ENCODE measurements around the gene MAN2A2.

MAN2A2 gene

DNA sequence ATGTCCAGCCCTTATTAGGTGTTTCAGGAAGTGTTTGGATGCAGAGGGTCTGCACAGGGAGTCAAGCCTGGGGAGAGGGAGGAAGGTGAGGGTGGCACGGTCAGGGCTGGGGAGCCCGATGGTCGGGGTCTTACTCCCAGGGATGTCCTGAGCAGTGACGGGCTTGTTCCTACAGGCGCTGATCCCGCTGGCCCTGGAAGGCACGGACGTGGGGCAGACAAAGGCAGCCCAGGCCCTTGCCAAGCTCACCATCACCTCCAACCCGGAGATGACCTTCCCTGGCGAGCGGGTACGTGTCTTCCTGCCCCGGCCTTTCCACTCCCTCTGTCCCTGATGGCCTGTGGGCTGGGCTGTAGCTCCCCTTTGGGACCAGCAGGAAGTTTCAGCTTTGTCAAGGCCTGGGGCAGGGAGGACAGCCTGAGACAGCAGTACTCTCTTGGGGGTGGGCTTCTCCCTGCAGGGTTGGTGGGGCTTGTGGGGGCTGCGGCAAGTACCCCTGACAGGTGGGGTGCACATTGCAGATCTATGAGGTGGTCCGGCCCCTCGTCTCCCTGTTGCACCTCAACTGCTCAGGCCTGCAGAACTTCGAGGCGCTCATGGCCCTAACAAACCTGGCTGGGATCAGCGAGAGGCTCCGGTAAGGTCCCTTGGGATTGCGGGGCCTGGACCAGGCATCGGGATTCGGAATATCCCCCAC is 47.0 kb downstream of the MAN2A2 start:
- DNase-seq (ENCODE audit: insufficient read length, low spot score) (no peak), FAIRE-seq (no peak)
- TF ChIP-seq, protein P1, sequence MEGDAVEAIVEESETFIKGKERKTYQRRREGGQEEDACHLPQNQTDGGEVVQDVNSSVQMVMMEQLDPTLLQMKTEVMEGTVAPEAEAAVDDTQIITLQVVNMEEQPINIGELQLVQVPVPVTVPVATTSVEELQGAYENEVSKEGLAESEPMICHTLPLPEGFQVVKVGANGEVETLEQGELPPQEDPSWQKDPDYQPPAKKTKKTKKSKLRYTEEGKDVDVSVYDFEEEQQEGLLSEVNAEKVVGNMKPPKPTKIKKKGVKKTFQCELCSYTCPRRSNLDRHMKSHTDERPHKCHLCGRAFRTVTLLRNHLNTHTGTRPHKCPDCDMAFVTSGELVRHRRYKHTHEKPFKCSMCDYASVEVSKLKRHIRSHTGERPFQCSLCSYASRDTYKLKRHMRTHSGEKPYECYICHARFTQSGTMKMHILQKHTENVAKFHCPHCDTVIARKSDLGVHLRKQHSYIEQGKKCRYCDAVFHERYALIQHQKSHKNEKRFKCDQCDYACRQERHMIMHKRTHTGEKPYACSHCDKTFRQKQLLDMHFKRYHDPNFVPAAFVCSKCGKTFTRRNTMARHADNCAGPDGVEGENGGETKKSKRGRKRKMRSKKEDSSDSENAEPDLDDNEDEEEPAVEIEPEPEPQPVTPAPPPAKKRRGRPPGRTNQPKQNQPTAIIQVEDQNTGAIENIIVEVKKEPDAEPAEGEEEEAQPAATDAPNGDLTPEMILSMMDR (IDR thresholded peaks at IDR 0.05; ENCODE audit: insufficient read depth, missing control alignments): no peak

DNA sequence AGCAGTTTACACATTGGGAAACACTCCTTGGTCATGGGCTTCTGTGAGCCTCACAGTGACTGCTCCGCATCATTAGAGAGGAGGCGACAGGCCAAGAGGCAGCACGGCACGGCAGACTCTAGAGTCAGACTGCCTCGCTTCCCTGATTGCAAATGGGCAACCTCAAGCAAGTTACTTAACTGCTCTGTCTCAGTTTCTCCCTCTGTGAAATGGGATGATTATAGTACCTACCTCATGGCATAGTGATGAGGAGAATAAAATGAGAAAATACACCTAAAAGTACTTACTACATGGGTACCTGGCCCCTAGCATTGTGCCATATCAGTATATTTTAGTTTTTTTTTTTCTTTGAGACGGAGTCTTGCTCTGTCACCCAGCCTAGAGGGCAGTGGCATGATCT is 47.6 kb downstream of the MAN2A2 start:
- DNase-seq (ENCODE audit: insufficient read length, low spot score) (no peak), FAIRE-seq (no peak)
- TF ChIP-seq, protein P1 (IDR thresholded peaks at IDR 0.05; ENCODE audit: insufficient read depth, missing control alignments): no peak

DNA sequence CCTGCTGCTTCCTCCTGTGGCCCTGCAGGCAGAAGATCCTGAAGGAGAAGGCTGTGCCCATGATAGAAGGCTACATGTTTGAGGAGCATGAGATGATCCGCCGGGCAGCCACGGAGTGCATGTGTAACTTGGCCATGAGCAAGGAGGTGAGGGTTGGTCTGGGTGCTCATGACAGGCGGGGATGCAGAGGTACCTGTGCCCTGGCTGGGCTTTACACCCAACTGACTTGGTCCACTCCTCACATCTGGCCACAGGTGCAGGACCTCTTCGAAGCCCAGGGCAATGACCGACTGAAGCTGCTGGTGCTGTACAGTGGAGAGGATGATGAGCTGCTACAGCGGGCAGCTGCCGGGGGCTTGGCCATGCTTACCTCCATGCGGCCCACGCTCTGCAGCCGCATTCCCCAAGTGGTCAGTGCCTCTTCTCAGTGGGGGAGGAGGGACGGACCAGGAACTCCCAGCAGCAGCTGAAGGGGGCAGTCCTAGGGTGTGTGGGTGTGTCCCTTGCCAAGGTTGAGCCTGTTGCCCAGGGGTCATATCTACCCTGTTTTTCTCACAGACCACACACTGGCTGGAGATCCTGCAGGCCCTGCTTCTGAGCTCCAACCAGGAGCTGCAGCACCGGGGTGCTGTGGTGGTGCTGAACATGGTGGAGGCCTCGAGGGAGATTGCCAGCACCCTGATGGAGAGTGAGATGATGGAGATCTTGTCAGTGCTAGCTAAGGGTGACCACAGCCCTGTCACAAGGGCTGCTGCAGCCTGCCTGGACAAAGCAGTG is 50.0 kb downstream of the MAN2A2 start:
- TF ChIP-seq, protein P1 (IDR thresholded peaks at IDR 0.05; ENCODE audit: insufficient read depth, missing control alignments): no peak
- FAIRE-seq (no peak), DNase-seq (ENCODE audit: insufficient read length, low spot score) (no peak)

DNA sequence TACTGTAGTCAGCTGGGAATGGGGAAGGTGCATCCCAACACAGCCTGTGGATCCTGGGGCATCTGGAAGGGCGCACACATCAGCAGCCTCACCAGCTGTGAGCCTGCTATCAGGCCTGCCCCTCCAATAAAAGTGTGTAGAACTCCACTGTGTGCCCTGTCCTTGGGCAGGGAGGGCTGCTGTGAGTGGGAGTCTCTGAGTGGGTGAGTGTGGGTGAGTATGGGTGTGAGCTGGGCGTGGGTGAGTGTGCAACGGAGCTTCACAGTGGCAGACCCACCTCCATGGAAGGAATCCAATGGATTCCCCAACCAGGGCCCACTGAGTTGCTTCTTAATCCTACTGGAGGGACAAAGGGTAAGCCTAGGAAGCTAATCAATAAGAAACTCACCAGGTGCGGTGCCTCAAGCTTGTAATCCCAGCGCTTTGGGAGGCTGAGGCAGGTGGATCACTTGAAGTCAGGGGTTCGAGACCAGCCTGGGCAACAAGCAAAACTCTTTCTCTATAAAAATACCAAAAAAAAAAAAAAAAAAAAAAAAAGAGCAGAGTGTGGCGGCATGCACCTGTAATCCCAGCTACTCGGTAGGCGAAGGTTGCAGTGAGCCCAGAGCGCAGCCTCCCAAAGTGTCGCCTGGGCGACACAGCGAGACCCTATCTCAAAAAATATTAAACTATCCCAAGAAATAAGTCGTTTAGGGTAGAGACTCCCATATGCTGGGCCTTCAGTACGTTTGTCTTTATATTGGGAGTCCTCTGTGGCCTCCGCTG is 51.0 kb downstream of the MAN2A2 start:
- DNase-seq (ENCODE audit: insufficient read length, low spot score) (no peak), FAIRE-seq (no peak)
- TF ChIP-seq, protein P1 (IDR thresholded peaks at IDR 0.05; ENCODE audit: insufficient read depth, missing control alignments): no peak

DNA sequence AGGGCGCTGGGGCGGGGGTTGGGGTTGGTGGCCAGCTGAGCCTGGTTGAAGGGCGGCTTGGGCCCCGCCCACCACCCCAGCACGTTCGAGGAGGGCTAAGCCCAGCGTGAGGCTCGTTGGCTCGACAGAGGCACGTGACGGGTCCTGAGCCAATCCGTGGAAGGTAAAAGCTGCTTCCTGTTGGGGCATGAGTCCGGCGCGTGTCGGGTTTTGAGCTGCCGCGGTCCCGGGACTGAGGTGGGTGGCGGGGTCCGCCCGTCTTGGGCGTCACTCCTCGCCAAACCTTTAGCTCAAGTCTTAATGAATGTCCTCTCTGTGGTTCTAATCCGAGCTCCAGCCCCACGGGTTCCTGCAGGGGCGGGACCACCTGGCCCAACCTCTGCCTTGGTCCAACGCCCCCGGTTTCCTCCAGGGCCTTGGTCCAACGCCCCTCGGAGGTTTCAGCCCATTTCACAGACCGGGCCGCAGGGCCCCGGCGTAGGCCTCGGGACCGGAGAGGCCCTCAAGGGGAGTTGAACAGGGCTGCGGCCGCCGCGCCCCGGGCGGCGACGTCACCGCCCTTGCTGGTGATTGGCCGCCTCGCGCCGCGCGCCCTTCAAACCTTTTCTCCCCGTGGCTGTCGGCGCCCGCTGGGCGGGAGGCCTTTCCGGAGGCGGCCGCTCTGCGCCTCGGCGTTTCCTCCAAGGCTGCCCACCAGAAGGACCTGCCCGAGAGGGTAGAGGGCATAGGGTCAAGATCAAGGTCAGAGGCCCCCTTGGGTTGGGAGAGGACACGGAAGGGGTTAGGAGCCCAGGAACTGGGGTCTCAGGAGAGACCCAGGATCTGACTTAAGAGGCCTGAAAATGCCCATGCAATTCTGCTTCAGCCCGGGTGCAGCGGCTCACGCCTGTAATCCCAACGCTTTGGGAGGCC is 51.9 kb downstream of the MAN2A2 start, which contains the start of gene RCCD1:
Gene RCCD1 (plus strand): TSS at position 173 of the 912 bp plus-strand sequence. CDS start 1,851 bp downstream, outside the sequence.
- FAIRE-seq (no peak), DNase-seq (ENCODE audit: insufficient read length, low spot score) (peak; percentile 100)
- TF ChIP-seq, protein P1 (IDR thresholded peaks at IDR 0.05; ENCODE audit: insufficient read depth, missing control alignments): no peak

DNA sequence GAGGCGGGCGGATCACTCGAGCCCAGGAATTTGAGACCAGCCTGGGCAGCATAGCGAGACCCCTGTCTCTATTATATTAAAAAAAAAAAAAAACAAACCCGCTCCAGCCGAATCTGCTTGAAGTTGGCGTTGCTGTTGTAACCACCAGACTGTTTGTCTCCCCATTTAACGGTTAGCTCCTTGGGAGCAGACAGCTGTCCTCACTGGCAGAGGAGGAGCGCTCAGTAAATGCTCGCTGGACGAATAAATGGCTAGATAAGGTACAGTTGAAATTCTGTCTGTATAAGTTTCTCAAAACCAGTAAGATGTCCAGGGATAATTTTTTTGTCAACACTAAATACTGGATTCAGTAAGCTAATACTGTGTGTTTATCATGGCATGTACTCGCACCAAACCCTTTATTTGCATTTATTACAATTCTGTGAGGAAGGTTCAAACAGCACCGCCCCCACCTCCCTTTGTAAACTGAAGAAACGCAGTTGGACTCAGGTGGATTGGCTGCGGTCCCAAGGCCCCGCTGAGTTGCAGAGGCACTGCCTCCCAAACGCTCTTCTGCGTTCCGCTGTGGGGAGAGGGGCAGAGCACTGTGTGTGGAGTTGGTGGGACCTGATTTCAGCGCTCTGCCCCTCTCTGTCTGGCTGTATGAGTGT is 52.6 kb downstream of the MAN2A2 start:
- TF ChIP-seq, protein P1 (IDR thresholded peaks at IDR 0.05; ENCODE audit: insufficient read depth, missing control alignments): no peak
- no peak for FAIRE-seq
- no peak for DNase-seq (ENCODE audit: insufficient read length, low spot score)

Measured in D721Med (cell line).